ENCODE measurements around the gene TPCN2. TPM values are rescaled to one million over a fixed set of nuclear protein-coding genes. Genes with fewer than 3 reads are reported as not detected.
A peak's percentile ranks its signal among the peaks of the same experiment; 100 is the strongest.

TPCN2 gene
- polyA plus RNA-seq, 3 donors, result 13.4 to 21.5 (median 15.1) TPM

GRCh38 chr11:69115586-69116560 is 67.1 kb downstream of the TPCN2 start:
- peak in 1 of 11 donors; percentile 46 for DNase-seq (ENCODE audit: extremely low read depth in 1 of 11, low read depth in 9 of 11, low spot score in 4 of 11)

GRCh38 chr11:69116671-69117070 is 67.9 kb downstream of the TPCN2 start:
- DNase-seq (ENCODE audit: extremely low read depth in 1 of 11, low read depth in 9 of 11, low spot score in 4 of 11), result no peak

GRCh38 chr11:69119190-69119589 is 70.5 kb downstream of the TPCN2 start:
- no peak for DNase-seq (ENCODE audit: extremely low read depth in 1 of 11, low read depth in 9 of 11, low spot score in 4 of 11)

- DNase-seq (ENCODE audit: extremely low read depth in 1 of 11, low read depth in 9 of 11, low spot score in 4 of 11), result no peak
Measured at GRCh38 chr11:69120096-69120875, 71.6 kb downstream of the TPCN2 start.

- no peak for DNase-seq (ENCODE audit: extremely low read depth in 1 of 11, low read depth in 9 of 11, low spot score in 4 of 11)
Measured at GRCh38 chr11:69121021-69121420, 72.3 kb downstream of the TPCN2 start.

- DNase-seq (ENCODE audit: extremely low read depth in 1 of 11, low read depth in 9 of 11, low spot score in 4 of 11), result no peak
Measured at GRCh38 chr11:69121621-69122325, 73.0 kb downstream of the TPCN2 start.

- no peak for DNase-seq (ENCODE audit: extremely low read depth in 1 of 11, low read depth in 9 of 11, low spot score in 4 of 11)
Measured at GRCh38 chr11:69122326-69122629, 73.5 kb downstream of the TPCN2 start.

- peak in 7 of 11 donors; percentile 49 to 79 (median 70) for DNase-seq (ENCODE audit: extremely low read depth in 1 of 11, low read depth in 9 of 11, low spot score in 4 of 11)
Measured at GRCh38 chr11:69122630-69123431, 74.1 kb downstream of the TPCN2 start.

GRCh38 chr11:69123593-69124545 is 75.1 kb downstream of the TPCN2 start:
- no peak for DNase-seq (ENCODE audit: extremely low read depth in 1 of 11, low read depth in 9 of 11, low spot score in 4 of 11)

GRCh38 chr11:69125861-69126260 is 77.1 kb downstream of the TPCN2 start:
- no peak for DNase-seq (ENCODE audit: extremely low read depth in 1 of 11, low read depth in 9 of 11, low spot score in 4 of 11)

GRCh38 chr11:69126286-69126685 is 77.6 kb downstream of the TPCN2 start:
- DNase-seq (ENCODE audit: extremely low read depth in 1 of 11, low read depth in 9 of 11, low spot score in 4 of 11), result no peak

GRCh38 chr11:69127081-69127850 is 78.5 kb downstream of the TPCN2 start:
- no peak for DNase-seq (ENCODE audit: extremely low read depth in 1 of 11, low read depth in 9 of 11, low spot score in 4 of 11)

- DNase-seq (ENCODE audit: extremely low read depth in 1 of 11, low read depth in 9 of 11, low spot score in 4 of 11), result no peak
Measured at GRCh38 chr11:69127884-69128283, 79.2 kb downstream of the TPCN2 start.

GRCh38 chr11:69129053-69129452 is 80.3 kb downstream of the TPCN2 start:
- DNase-seq (ENCODE audit: extremely low read depth in 1 of 11, low read depth in 9 of 11, low spot score in 4 of 11), result no peak

GRCh38 chr11:69129647-69130046 is 80.9 kb downstream of the TPCN2 start:
- DNase-seq (ENCODE audit: extremely low read depth in 1 of 11, low read depth in 9 of 11, low spot score in 4 of 11), result no peak

GRCh38 chr11:69130654-69131053 is 81.9 kb downstream of the TPCN2 start:
- no peak for DNase-seq (ENCODE audit: extremely low read depth in 1 of 11, low read depth in 9 of 11, low spot score in 4 of 11)

GRCh38 chr11:69131121-69131566 is 82.4 kb downstream of the TPCN2 start:
- DNase-seq (ENCODE audit: extremely low read depth in 1 of 11, low read depth in 9 of 11, low spot score in 4 of 11), result no peak

Measured in renal cortex interstitium (tissue), 11 donors.